HFFc6 (cell line): ENCODE measurements around the gene BCAS3. TPM values are rescaled to one million over a fixed set of nuclear protein-coding genes. Genes with fewer than 3 reads are reported as not detected.
"Not testable (repeated sequence)": the region's sequence is repeated elsewhere in the genome, so short reads cannot be mapped to it uniquely, and the experiment has no call there.

Source experiments
- DNase-seq: peaks from one replicate; pipeline ENCODE4 v3.0.0-alpha.2; 2018
- H3K27ac Mint-ChIP-seq: 2 replicates; pipeline ENCODE4 v1.8.0; 2020; ENCODE audit warnings: mild to moderate bottlenecking, mixed read lengths
- H3K27me3 Mint-ChIP-seq: 2 replicates; pipeline ENCODE4 v1.8.0; 2021; ENCODE audit warnings: mild to moderate bottlenecking, moderate library complexity, mixed read lengths; ENCODE audit not compliant: insufficient read depth
- H3K36me3 Mint-ChIP-seq: 2 replicates; pipeline ENCODE4 v1.8.0; 2021; ENCODE audit warnings: low read depth, mixed read lengths
- H3K4me1 Mint-ChIP-seq: 2 replicates; pipeline ENCODE4 v1.8.0; 2020; ENCODE audit warnings: low read depth, mixed read lengths
- H3K4me3 Mint-ChIP-seq: 2 replicates; pipeline ENCODE4 v1.8.0; 2020; ENCODE audit warnings: mild to moderate bottlenecking, moderate library complexity, mixed read lengths
- H3K9me3 Mint-ChIP-seq: 2 replicates; pipeline ENCODE4 v1.8.0; 2020; ENCODE audit warnings: mild to moderate bottlenecking, mixed read lengths
- CTCF ChIP-seq: fragments of 200-600 bp; sonication (generic); IDR thresholded peaks from 2 replicates; pipeline ENCODE4 v1.5.0; 2021; ENCODE audit warnings: antibody characterized with exemption, mild to moderate bottlenecking
- total RNA-seq, 6 experiments: library from RNA; stranded (reverse); fragmentation: NEBNext Ultra II Directional; extraction: Animal tissue kit (Norgen Biotek cat#: 25700); gene quantifications; 2 replicates in 1 of 6; 3 replicates in 5 of 6; pipeline ENCODE4 v1.2.3, GENCODE V29; 2021

BCAS3 gene
- total RNA-seq, 6 experiments from 2014 or later = 9.8 to 13.8 (median 12.0) TPM

- Mint-ChIP-seq H3K36me3 (no peaks in the 10 kb centered on the region), H3K4me1 (no peaks in the 10 kb centered on the region), H3K4me3 (no peak overlapping the region), H3K27me3 (peaks cover 5% of the 10 kb centered on the region; the same call in 1 of the 2 replicates), H3K9me3 (no peaks in the 10 kb centered on the region), H3K27ac (no peak overlapping the region)
- no peak for TF ChIP-seq CTCF
- no peak for DNase-seq
Measured at GRCh38 chr17:60767744-60768308, 90.2 kb downstream of the BCAS3 start.

- no peak overlapping the region for H3K4me3 Mint-ChIP-seq
- H3K36me3 Mint-ChIP-seq = no peaks in the 10 kb centered on the region
- no peaks in the 10 kb centered on the region for H3K4me1 Mint-ChIP-seq
- peaks cover 5% of the 10 kb centered on the region; the same call in 1 of the 2 replicates for H3K27me3 Mint-ChIP-seq
- no peaks in the 10 kb centered on the region for H3K9me3 Mint-ChIP-seq
- H3K27ac Mint-ChIP-seq = no peak overlapping the region
- TF ChIP-seq CTCF = no peak
- no peak for DNase-seq
Measured at GRCh38 chr17:60769327-60769726, 91.7 kb downstream of the BCAS3 start.

GRCh38 chr17:60770946-60771422 lies 93.3 kb downstream of the BCAS3 start:
- Mint-ChIP-seq H3K27me3 (peaks cover 4% of the 10 kb centered on the region; the same call in 1 of the 2 replicates), H3K9me3 (no peaks in the 10 kb centered on the region)
- DNase-seq = no peak

GRCh38 chr17:60771621-60772020 lies 94.0 kb downstream of the BCAS3 start:
- not testable (repeated sequence) for H3K9me3 Mint-ChIP-seq, H3K36me3 Mint-ChIP-seq, H3K27ac Mint-ChIP-seq, DNase-seq, H3K4me3 Mint-ChIP-seq, H3K27me3 Mint-ChIP-seq, H3K4me1 Mint-ChIP-seq

More at GRCh38 chr17:60770946-60771422, 93.3 kb downstream of the BCAS3 start:
- no peak for TF ChIP-seq CTCF
- Mint-ChIP-seq H3K27ac (no peak overlapping the region), H3K36me3 (no peaks in the 10 kb centered on the region), H3K4me3 (no peak overlapping the region), H3K4me1 (no peaks in the 10 kb centered on the region)

- Mint-ChIP-seq H3K9me3 (no peaks in the 10 kb centered on the region), H3K36me3 (no peaks in the 10 kb centered on the region), H3K27ac (no peak overlapping the region), H3K27me3 (peaks cover 2% of the 10 kb centered on the region; the same call in 1 of the 2 replicates), H3K4me3 (no peak overlapping the region), H3K4me1 (no peaks in the 10 kb centered on the region)
- TF ChIP-seq CTCF = no peak
- no peak for DNase-seq
Measured at GRCh38 chr17:60773552-60773951, 95.9 kb downstream of the BCAS3 start.

GRCh38 chr17:60781880-60782412 lies 104.3 kb downstream of the BCAS3 start:
- Mint-ChIP-seq H3K9me3 (no peaks in the 10 kb centered on the region), H3K27ac (no peak overlapping the region), H3K4me1 (peaks cover 7% of the 10 kb centered on the region; the same call in 1 of the 2 replicates), H3K36me3 (no peaks in the 10 kb centered on the region), H3K27me3 (no peaks in the 10 kb centered on the region), H3K4me3 (no peak overlapping the region)
- no peak for TF ChIP-seq CTCF
- no peak for DNase-seq
